ENCODE data around the gene CEP20. TPM values are rescaled to one million over a fixed set of nuclear protein-coding genes. Genes with fewer than 3 reads are reported as not detected.

Gene CEP20
- total and polyA plus RNA-seq, 2 of the 8 experiments (the other 6 are each of a cell fraction or from before 2014, with no cell fraction given) = 16.2 to 49.0 TPM

DNA sequence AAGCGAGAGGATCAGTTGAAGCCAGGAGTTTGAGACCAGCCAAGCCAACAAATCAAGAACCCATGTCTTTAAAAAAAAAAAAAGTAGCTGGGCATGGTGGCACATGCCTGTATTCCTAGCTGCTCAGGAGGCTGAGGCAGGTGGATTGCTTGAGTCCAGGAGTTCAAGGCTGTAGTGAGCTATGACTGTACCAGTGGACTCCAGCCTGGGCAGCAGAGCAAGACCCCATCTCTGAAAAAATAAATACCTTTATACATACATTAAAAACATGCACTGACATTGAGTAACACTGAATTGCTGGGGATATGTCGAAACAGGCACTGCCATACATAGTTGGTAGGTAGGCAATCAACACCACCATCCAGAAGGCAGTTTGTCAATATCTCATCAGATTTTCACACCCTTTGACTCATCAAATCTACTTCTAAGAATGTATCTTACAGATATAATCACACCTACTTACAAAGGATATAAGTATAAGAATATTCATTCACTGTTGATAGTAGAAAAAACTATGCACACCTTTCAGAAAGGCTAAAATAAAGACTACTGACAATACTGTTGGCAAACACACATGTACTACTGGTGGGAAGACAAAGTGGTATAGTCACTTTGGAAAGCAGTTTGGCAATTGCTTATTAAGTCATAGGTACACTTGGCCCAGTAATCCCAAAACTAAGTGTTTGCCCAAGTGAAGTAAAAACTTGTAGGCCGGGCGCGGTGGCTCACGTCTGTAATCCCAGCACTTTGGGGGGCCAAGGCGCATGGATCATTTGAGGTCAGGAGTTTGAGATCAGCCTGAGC, 6.4 kb upstream of the CEP20 start:
- POLR2A ChIA-PET (ENCODE audit: partially characterized antibody) = no interaction called here
- H3K4ac ChIP-seq (replicated peaks; ENCODE audit: insufficient read length, low read depth, low read length) = no peak overlapping the region
- no peak overlapping the region for H4K91ac ChIP-seq (replicated peaks; ENCODE audit: insufficient read length, low read length)
- no peak overlapping the region for H3K4me2 ChIP-seq (ENCODE audit: insufficient read depth in 1 of 2, low read depth in 2 of 2, low read length in 2 of 2)
- no peak overlapping the region for H3K27ac ChIP-seq (ENCODE audit: low read depth, low read length)
- H3K23me2 ChIP-seq (ENCODE audit: low read depth, low read length) = peaks cover 3% of the 10 kb centered on the region; the same call in 1 of the 2 replicates
- no peaks in the 10 kb centered on the region for H3K4me1 ChIP-seq (replicated peaks in 1 of 4; ENCODE audit: control insufficient read depth in 3 of 4, insufficient read depth in 4 of 4, low read length in 3 of 4)
- no peak overlapping the region for H4K5ac ChIP-seq (ENCODE audit: insufficient read length, low read depth, low read length)
- no peaks in the 10 kb centered on the region for H3K27me3 ChIP-seq (replicated peaks in 1 of 4; ENCODE audit: control insufficient read depth in 3 of 4, extremely low read depth in 1 of 4, insufficient read depth in 3 of 4, low read length in 3 of 4)
- no peak overlapping the region for H2BK12ac ChIP-seq (ENCODE audit: low read depth, low read length)
- no peaks in the 10 kb centered on the region for H3K9me3 ChIP-seq (ENCODE audit: insufficient read depth in 2 of 2, low read depth in 1 of 2, low read length in 1 of 2)
- no peak for DNase-seq (ENCODE audit: low read depth in 1 of 2, low spot score in 2 of 2)
- no peak for FAIRE-seq
- no peak overlapping the region for H3K23ac ChIP-seq (ENCODE audit: insufficient read length)
- no peak overlapping the region for H3K9ac ChIP-seq (replicated peaks in 1 of 4; ENCODE audit: extremely low read depth in 1 of 4, low read depth in 3 of 4, low read length in 3 of 4)
- H3K14ac ChIP-seq (ENCODE audit: insufficient read length) = no peak overlapping the region
- no peak overlapping the region for H3K18ac ChIP-seq (ENCODE audit: extremely low read depth, low read length)
- H2BK120ac ChIP-seq (replicated peaks; ENCODE audit: low read depth, low read length) = no peak overlapping the region
- no peaks in the 10 kb centered on the region for H3K79me1 ChIP-seq (ENCODE audit: low read depth, low read length)
- no peak overlapping the region for H2BK20ac ChIP-seq (ENCODE audit: low read length)
- no peak overlapping the region for H2BK5ac ChIP-seq (ENCODE audit: low read depth, low read length)
- no peaks in the 10 kb centered on the region for H3K36me3 ChIP-seq (ENCODE audit: control insufficient read depth in 2 of 4, insufficient read depth in 4 of 4, low read length in 3 of 4)
- H2BK15ac ChIP-seq (ENCODE audit: low read length) = no peak overlapping the region
- 96% methylated on average over 7 of the region's 7 CpGs; no CpG with 5 or more reads in 1 of the 2 experiments for WGBS, 2 experiments (ENCODE audit: extremely low coverage in 1 of 2, insufficient coverage in 1 of 2, insufficient read length in 1 of 2, insufficient replicate concordance in 2 of 2, low coverage in 1 of 2, low lambda C conversion rate in 2 of 2, missing lambda C conversion rate in 1 of 2)
- no peak overlapping the region for H4K8ac ChIP-seq (ENCODE audit: extremely low read depth, insufficient read depth, low read length)
- H2AFZ ChIP-seq (ENCODE audit: low read length) = no peak overlapping the region
- no peak overlapping the region for H3K4me3 ChIP-seq (ENCODE audit: extremely low read depth in 1 of 4, insufficient read depth in 2 of 4, low read depth in 3 of 4, low read length in 4 of 4)
- H4K20me1 ChIP-seq (replicated peaks in 1 of 2; ENCODE audit: control insufficient read depth in 1 of 2, insufficient read depth in 2 of 2, low read length in 2 of 2) = no peaks in the 10 kb centered on the region
- no peak overlapping the region for H3K56ac ChIP-seq (replicated peaks; ENCODE audit: insufficient read length, low read depth, low read length)
- H3K79me2 ChIP-seq (ENCODE audit: control insufficient read depth in 1 of 2, insufficient read depth in 2 of 2, low read length in 2 of 2) = no peaks in the 10 kb centered on the region
- no peak overlapping the region for H2AK5ac ChIP-seq (ENCODE audit: low read depth, low read length)
- CTCF ChIA-PET (ENCODE audit: partially characterized antibody) = interaction anchor here (0.6 to 1.8 kb wide), 3 partner anchors 10 to 20 kb away, joined by 3 to 6 read pairs (median 5); no protein-coding TSS in a partner anchor
- no peak for TF ChIP-seq RFX5 (IDR thresholded peaks at IDR 0.05; ENCODE audit: borderline replicate concordance, low read depth, low read length)
- TF ChIP-seq CEBPB (IDR thresholded peaks at IDR 0.05; ENCODE audit: low read depth, low read length) = no peak
- no peak for TF ChIP-seq BRCA1 (IDR thresholded peaks at IDR 0.05; ENCODE audit: low read depth, low read length)
- TF ChIP-seq JUN (IDR thresholded peaks at IDR 0.05; ENCODE audit: low read depth, low read length) = no peak
- no peak for TF ChIP-seq HDAC2 (IDR thresholded peaks at IDR 0.05; ENCODE audit: borderline replicate concordance in 1 of 2, low read depth in 2 of 2, low read length in 2 of 2)
- TF ChIP-seq YY1 (IDR thresholded peaks at IDR 0.05; ENCODE audit: low read depth, low read length) = no peak
- TF ChIP-seq EP300 (IDR thresholded peaks at IDR 0.05; ENCODE audit: borderline replicate concordance in 1 of 2, low read depth in 2 of 2, low read length in 2 of 2) = no peak
- TF ChIP-seq PHF8 (conservative IDR thresholded peaks at IDR 0.05; ENCODE audit: low read depth, low read length) = no peak
- no peak for TF ChIP-seq SUZ12 (IDR thresholded peaks at IDR 0.05; ENCODE audit: low read length)
- TF ChIP-seq, protein P1, sequence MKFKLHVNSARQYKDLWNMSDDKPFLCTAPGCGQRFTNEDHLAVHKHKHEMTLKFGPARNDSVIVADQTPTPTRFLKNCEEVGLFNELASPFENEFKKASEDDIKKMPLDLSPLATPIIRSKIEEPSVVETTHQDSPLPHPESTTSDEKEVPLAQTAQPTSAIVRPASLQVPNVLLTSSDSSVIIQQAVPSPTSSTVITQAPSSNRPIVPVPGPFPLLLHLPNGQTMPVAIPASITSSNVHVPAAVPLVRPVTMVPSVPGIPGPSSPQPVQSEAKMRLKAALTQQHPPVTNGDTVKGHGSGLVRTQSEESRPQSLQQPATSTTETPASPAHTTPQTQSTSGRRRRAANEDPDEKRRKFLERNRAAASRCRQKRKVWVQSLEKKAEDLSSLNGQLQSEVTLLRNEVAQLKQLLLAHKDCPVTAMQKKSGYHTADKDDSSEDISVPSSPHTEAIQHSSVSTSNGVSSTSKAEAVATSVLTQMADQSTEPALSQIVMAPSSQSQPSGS (IDR thresholded peaks at IDR 0.05; ENCODE audit: low read length) = no peak
